GM10266 (cell line): ENCODE results near the gene SUMF2.
"Not testable (repeated sequence)": the region's sequence is repeated elsewhere in the genome, so short reads cannot be mapped to it uniquely, and the experiment has no call there.

Source experiments
- DNase-seq: peaks from one replicate; pipeline ENCODE4 v3.0.0; 2012; ENCODE audit errors: extremely low spot score
- TF ChIP-seq, protein P1 (sequence below): IDR thresholded peaks from 2 replicates; pipeline ENCODE4 v1.5.1; 2012; ENCODE audit warnings: mild to moderate bottlenecking, low read depth; ENCODE audit not compliant: control insufficient read depth, insufficient read depth; ENCODE audit errors: missing control alignments

Gene SUMF2

DNA sequence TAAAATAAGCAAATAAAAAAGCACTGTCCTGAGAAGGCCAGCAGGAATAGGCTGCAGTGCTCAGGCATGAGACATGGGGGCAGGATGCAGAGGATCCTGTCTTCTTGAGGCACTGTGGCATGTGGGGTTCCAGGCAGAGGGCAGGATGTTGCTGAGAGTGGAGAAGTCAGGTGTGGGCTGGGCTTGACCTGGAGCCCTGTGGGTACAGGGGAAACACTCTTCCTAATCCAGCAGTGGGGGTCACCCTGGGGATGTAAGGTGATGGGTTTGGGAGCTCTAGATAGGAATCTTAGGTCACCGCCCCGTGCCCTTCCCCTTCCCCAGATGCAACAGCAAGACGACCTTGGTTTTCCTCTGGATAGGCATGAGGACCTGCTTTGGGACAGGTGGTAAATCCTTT lies 13.6 kb downstream of the SUMF2 start:
- DNase-seq = no peak
- TF ChIP-seq, protein P1, sequence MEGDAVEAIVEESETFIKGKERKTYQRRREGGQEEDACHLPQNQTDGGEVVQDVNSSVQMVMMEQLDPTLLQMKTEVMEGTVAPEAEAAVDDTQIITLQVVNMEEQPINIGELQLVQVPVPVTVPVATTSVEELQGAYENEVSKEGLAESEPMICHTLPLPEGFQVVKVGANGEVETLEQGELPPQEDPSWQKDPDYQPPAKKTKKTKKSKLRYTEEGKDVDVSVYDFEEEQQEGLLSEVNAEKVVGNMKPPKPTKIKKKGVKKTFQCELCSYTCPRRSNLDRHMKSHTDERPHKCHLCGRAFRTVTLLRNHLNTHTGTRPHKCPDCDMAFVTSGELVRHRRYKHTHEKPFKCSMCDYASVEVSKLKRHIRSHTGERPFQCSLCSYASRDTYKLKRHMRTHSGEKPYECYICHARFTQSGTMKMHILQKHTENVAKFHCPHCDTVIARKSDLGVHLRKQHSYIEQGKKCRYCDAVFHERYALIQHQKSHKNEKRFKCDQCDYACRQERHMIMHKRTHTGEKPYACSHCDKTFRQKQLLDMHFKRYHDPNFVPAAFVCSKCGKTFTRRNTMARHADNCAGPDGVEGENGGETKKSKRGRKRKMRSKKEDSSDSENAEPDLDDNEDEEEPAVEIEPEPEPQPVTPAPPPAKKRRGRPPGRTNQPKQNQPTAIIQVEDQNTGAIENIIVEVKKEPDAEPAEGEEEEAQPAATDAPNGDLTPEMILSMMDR = no peak

DNA sequence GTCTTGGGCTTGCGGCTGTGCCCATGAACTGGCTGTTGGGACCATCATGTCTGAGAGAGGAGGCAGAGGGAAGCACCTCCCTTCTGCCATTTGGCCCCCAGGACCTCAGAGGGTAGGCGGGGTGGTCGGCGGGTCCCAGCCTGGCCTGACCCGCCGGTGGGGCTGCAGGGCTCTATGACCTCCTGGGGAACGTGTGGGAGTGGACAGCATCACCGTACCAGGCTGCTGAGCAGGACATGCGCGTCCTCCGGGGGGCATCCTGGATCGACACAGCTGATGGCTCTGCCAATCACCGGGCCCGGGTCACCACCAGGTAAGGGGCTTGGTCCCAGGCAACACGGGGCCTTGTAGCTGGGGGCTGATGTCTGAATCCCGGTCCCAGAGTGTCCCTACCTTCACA lies 14.1 kb downstream of the SUMF2 start:
- TF ChIP-seq, protein P1 = no peak
- no peak for DNase-seq

DNA sequence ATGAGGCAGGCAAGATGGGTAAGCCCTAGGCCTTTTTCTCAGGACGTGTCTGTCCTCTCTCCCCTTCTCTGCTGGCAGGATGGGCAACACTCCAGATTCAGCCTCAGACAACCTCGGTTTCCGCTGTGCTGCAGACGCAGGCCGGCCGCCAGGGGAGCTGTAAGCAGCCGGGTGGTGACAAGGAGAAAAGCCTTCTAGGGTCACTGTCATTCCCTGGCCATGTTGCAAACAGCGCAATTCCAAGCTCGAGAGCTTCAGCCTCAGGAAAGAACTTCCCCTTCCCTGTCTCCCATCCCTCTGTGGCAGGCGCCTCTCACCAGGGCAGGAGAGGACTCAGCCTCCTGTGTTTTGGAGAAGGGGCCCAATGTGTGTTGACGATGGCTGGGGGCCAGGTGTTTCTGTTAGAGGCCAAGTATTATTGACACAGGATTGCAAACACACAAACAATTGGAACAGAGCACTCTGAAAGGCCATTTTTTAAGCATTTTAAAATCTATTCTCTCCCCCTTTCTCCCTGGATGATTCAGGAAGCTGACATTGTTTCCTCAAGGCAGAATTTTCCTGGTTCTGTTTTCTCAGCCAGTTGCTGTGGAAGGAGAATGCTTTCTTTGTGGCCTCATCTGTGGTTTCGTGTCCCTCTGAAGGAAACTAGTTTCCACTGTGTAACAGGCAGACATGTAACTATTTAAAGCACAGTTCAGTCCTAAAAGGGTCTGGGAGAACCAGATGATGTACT lies 15.5 kb downstream of the SUMF2 start:
- TF ChIP-seq, protein P1 = no peak
- DNase-seq = no peak

DNA sequence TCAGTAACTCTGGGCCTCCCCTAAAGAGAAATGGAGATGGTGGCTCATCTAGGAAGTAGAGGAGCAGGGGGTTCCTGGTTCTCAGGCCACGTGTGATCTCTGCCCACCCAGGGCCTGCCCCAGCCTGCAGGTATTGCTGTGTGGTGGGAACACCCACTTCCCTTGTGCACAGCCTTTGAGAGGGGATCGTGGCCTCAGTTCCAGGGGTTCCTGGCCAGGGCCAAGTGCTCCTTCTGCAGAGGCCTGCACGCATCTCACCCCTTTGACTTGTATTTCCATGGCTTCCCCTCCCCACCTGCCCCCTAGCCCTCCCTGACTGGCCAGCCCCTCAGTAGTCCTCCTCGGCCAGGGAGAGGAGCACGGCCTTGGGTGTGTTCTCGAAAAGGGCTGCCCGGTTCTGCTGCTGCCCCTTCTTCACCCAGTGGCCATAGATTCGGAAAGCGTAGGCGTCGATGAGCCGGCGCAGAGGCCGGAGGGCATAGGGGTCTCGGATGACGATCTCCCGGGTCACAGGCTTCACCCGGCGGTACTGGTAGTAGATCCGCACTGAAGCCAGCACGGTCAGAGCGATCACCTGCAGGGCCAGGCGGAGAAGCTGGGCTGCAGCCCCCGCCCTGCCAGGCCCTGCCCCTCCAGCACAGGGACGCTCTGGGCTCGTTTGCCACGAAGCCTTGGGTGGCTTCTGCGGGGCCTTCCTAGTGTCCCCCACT lies 16.8 kb downstream of the SUMF2 start:
- not testable (repeated sequence) for DNase-seq

DNA sequence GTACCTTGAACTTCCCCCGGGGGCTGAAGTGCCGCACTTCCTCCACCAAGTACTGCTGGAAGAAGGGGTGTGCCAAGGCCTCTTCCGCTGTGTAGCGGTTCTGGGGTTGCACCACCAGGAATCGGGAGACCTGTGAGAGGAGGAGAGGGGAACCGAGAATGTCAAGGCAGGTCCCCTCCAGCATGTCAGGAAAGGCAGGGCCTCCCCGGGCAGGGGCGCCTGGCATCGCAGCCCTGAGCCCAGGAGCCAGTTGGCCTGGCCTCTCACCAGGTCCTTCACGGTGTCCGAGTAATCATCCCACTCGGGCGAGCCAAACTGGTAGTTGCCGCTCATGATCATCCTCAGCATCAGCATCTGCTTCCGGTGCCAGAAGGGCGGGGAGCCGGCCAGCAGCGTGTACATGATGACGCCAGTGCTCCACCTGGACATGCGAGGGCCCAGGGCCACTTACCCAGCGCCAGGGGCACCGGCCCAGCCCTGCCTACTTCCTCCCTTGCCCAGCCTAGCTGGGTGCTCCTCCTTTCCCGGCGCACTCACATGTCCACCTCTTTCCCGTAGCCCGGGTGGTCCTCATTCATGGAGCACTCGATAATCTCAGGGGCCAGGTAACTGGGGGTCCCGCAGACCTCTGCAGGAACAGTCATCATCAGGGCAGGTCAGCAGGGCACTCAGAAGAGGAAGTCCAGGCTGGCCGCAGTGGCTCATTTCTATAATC lies 17.7 kb downstream of the SUMF2 start:
- DNase-seq = no peak
- TF ChIP-seq, protein P1 = no peak

DNA sequence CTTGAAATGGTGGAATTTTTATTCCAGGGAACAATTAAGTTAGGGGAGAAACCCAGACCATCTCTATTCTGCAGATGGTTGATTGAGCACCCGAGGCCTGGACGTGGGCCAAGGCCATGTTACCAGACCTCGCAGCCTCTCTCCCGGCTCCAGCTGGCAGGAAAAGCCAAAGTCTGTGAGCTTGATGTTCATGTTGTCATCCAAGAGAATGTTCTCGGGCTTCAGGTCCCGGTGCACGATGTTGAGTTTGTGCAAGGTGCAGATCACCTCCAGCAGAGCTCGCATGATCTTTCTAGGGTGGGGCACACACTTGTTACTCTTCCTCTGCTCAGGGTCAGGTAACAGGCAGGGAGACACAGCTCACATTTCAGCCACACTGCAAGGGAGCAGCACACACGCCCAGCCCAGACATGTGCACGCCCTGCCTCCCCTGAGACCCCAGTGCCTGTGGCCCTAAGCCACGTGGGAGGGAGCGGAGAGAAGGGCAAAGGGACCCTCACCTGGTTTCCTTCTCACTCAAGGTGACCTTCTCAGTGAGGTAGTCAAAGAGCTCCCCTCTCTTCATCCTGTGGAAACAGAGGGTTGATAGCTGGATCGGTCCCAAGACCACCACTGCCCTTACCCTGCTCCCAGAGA lies 19.2 kb downstream of the SUMF2 start:
- TF ChIP-seq, protein P1 = no peak
- no peak for DNase-seq

DNA sequence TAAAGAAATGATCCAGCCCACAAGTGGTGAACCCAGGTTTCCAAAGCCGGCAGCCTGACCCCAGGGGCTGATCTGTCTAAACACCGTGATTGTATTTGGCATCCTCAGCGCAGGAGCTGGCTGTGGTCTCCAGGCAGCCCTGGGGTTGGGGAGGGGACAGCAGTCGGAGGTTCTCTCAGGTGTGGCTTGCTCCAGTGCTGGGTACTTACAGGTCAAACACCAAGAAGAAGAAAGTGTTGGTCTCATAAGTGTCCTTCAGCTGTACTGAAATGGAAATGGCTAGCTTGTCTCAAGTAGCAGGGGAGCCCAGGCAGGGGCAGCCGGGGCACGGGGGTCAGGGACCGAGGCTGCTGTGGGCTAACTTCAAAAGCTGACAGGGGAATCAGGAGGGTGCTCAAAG lies 22.7 kb downstream of the SUMF2 start:
- DNase-seq = no peak
- TF ChIP-seq, protein P1 = no peak
